ENCODE data around the gene MACROD1. TPM values are rescaled to one million over a fixed set of nuclear protein-coding genes. Genes with fewer than 3 reads are reported as not detected.

The MACROD1 gene
- total and polyA plus RNA-seq, 9 of the 15 experiments (the other 6 are each of a cell fraction or from before 2014, with no cell fraction given), result 1.1 to 60.0 (median 26.4) TPM

- no peak for TF ChIP-seq CHD7 (IDR thresholded peaks at IDR 0.05; ENCODE audit: low read depth, low read length)
- no peak for TF ChIP-seq ZNF239 (CRISPR knock-in tag; IDR thresholded peaks at IDR 0.05)
- TF ChIP-seq RBFOX2 (IDR thresholded peaks at IDR 0.05; ENCODE audit: low read depth, low read length), result peak; percentile 74
- TF ChIP-seq MITF (IDR thresholded peaks at IDR 0.05), result peak; percentile 39; the same call in 1 of the 2 replicates
- TF ChIP-seq ZNF280A (IDR thresholded peaks at IDR 0.05; ENCODE audit: low read depth, partially characterized antibody), result no peak
- no peak for TF ChIP-seq KDM4B (IDR thresholded peaks at IDR 0.05; ENCODE audit: borderline replicate concordance in 2 of 2, low read depth in 1 of 2)
- TF ChIP-seq ELF1 (tag; IDR thresholded peaks at IDR 0.05), result no peak
- TF ChIP-seq NCOR1 (IDR thresholded peaks at IDR 0.05), result no peak
- no peak for TF ChIP-seq BRD4 (IDR thresholded peaks at IDR 0.05)
- TF ChIP-seq HCFC1 (IDR thresholded peaks at IDR 0.05; ENCODE audit: low read depth, low read length), result 0 out of 2 replicates have a peak, but pooled peaks have one; percentile 14
- no peak for TF ChIP-seq SRSF1 (IDR thresholded peaks at IDR 0.05; ENCODE audit: low read depth, low read length)
- TF ChIP-seq TCF3 (CRISPR knock-in tag; IDR thresholded peaks at IDR 0.05), result no peak
- no peak for TF ChIP-seq TAL1 (IDR thresholded peaks at IDR 0.05)
Observed at GRCh38 chr11:64181506-64182411, 15.8 kb upstream of the MACROD1 start (continued).
